ENCODE results near the gene AXIN1. TPM values are rescaled to one million over a fixed set of nuclear protein-coding genes. Genes with fewer than 3 reads are reported as not detected.

AXIN1 gene
- total RNA-seq, 1 donor from 2014 or later, result 19.6 TPM

DNA sequence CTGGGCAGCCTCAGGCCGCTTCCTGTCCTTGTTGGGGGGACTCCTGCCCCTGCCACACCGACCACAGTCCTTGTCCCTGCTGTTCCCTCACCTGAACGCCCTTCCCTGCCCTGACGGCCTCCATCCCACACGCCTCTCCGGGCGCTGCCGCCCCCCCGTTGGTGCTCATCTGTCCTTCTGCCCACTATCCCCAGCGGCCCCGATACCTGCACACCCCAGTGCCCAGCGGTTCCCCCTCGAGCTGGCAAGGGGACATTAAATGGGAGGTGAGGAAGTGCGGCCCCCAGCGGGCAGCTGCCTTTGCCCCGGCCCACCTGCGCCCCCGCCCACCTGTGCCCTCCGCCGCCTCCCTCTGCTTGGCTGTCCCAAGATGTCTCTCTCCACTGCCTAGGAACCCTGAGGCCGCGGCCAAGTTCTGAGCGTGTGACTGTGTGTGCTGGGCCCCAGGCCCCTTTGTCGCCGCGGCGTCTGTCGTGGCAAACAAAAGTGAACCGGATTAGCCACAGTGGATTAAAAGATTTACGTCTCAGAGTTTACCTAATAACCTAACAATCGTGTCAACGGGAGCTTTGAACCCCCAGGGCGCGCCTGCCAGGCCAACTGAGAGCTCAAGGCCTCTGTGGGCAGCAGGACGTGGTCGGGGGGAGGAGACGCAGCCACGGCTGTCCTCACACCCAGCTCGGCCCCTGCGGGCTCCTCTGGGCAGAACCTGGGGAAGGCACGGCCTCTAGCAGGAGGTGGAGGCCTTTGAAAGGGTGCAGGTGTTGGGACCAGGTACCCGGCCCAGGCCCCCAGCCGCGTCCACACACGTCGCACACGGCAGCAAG, 7.6 kb upstream of the AXIN1 start:
- H4K20me1 ChIP-seq (ENCODE audit: low read depth), result peaks cover 4% of the 10 kb centered on the region
- peak; percentile 78 for DNase-seq (ENCODE audit: low spot score)
- no peaks in the 10 kb centered on the region for H3K9me3 ChIP-seq (ENCODE audit: low read depth)
- TF ChIP-seq EZH2 (IDR thresholded peaks at IDR 0.05), result no peak
- TF ChIP-seq, protein P1, sequence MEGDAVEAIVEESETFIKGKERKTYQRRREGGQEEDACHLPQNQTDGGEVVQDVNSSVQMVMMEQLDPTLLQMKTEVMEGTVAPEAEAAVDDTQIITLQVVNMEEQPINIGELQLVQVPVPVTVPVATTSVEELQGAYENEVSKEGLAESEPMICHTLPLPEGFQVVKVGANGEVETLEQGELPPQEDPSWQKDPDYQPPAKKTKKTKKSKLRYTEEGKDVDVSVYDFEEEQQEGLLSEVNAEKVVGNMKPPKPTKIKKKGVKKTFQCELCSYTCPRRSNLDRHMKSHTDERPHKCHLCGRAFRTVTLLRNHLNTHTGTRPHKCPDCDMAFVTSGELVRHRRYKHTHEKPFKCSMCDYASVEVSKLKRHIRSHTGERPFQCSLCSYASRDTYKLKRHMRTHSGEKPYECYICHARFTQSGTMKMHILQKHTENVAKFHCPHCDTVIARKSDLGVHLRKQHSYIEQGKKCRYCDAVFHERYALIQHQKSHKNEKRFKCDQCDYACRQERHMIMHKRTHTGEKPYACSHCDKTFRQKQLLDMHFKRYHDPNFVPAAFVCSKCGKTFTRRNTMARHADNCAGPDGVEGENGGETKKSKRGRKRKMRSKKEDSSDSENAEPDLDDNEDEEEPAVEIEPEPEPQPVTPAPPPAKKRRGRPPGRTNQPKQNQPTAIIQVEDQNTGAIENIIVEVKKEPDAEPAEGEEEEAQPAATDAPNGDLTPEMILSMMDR (IDR thresholded peaks at IDR 0.05), result no peak
- TF ChIP-seq EZH2phosphoT487 (IDR thresholded peaks at IDR 0.05), result no peak
- no peak overlapping the region for H3K4me2 ChIP-seq
- peaks cover 26% of the 10 kb centered on the region for H3K4me1 Mint-ChIP-seq
- H3K4me1 ChIP-seq, result no peaks in the 10 kb centered on the region
- H2AFZ ChIP-seq (replicated peaks), result no peak overlapping the region
- no peak overlapping the region for H3K4me3 ChIP-seq
- H3K79me2 ChIP-seq (ENCODE audit: low read depth), result no peaks in the 10 kb centered on the region
- H3K36me3 Mint-ChIP-seq, result no peaks in the 10 kb centered on the region
- H3K9ac ChIP-seq, result no peak overlapping the region
- no peak overlapping the region for H3K4me3 Mint-ChIP-seq
- no peaks in the 10 kb centered on the region for H3F3A ChIP-seq (ENCODE audit: low read depth)
- H3K9me3 Mint-ChIP-seq, result no peaks in the 10 kb centered on the region
- H3K27me3 Mint-ChIP-seq (ENCODE audit: insufficient read depth, low read depth), result peaks cover 5% of the 10 kb centered on the region
- H3K27me3 ChIP-seq, result no peaks in the 10 kb centered on the region
- peak overlapping the region; percentile 53 for H3K27ac Mint-ChIP-seq
- no peak overlapping the region for H3K27ac ChIP-seq
- H3K36me3 ChIP-seq, result no peaks in the 10 kb centered on the region

DNA sequence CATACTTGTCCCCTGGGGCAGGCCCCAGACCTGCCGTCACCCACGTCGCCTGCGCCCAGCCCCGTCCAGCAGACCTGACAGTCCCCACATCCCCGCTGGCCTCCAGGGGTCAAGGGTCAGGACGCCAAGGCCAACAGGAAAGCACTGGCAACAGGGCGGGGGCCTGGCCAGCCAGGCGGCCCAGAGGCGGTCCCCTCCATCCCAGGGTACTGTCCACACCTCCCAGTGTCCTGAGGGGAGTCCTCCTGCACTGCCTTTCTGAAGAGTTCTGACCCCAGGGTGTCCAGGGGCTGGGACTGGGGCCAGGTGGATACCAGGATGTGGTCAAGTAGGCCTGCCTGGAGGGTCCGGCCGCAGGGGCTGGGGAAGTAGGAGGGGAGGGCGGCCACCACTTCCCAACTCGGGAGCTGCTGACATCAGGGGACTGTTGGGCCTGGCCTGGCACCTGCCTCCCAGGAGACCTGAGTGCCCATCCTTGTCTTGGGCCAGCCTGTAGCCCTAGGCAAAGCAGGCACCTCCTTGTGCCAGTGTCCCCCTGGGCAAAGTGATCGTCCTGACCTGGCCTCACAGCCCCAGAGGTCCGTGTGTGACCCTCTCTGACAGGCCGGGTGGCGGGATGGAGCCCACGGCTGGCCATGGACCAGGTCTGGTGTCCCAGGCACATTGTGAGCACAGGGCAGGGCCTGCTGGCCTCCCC, 6.7 kb upstream of the AXIN1 start:
- no peak for TF ChIP-seq EZH2 (IDR thresholded peaks at IDR 0.05)
- no peak for TF ChIP-seq EZH2phosphoT487 (IDR thresholded peaks at IDR 0.05)
- TF ChIP-seq, protein P1 (IDR thresholded peaks at IDR 0.05), result no peak
- H2AFZ ChIP-seq (replicated peaks), result no peak overlapping the region
- H3K9ac ChIP-seq, result no peak overlapping the region
- H3K79me2 ChIP-seq (ENCODE audit: low read depth), result no peaks in the 10 kb centered on the region
- H3K27ac ChIP-seq, result no peak overlapping the region
- no peak overlapping the region for H3K4me3 Mint-ChIP-seq
- no peak overlapping the region for H3K4me3 ChIP-seq
- no peak overlapping the region for H3K4me2 ChIP-seq
- peaks cover 8% of the 10 kb centered on the region for H3K27me3 Mint-ChIP-seq (ENCODE audit: insufficient read depth, low read depth)
- H3K27me3 ChIP-seq, result no peaks in the 10 kb centered on the region
- H3K36me3 ChIP-seq, result no peaks in the 10 kb centered on the region
- no peaks in the 10 kb centered on the region for H3K9me3 ChIP-seq (ENCODE audit: low read depth)
- no peaks in the 10 kb centered on the region for H3K36me3 Mint-ChIP-seq
- H3K27ac Mint-ChIP-seq, result no peak overlapping the region
- H4K20me1 ChIP-seq (ENCODE audit: low read depth), result peaks cover 4% of the 10 kb centered on the region
- no peaks in the 10 kb centered on the region for H3K4me1 ChIP-seq
- peaks cover 27% of the 10 kb centered on the region for H3K4me1 Mint-ChIP-seq
- DNase-seq (ENCODE audit: low spot score), result no peak
- no peaks in the 10 kb centered on the region for H3F3A ChIP-seq (ENCODE audit: low read depth)
- H3K9me3 Mint-ChIP-seq, result no peaks in the 10 kb centered on the region

DNA sequence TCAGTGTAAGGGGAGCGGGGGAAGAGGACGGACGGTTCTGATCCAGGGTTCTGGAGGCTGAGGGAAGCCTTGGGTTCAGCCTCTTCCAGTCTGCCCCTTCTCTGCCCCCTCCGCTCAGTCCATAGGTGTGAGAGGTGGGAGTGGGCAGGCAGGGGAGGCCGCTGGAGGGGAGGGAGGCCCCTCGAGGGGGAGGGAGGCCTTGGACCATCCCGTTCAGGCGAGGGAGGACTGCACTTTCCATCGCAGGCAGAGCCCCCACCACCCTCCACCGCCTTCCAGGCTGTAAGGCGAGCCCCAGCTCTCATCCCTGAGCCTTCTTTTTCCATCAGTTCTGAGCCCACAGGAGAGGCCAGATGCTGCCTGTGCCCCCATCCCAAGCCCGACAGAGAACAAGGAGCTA, 4.2 kb upstream of the AXIN1 start:
- no peak for DNase-seq (ENCODE audit: low spot score)
- H3K4me3 Mint-ChIP-seq, result no peak overlapping the region
- Histone ChIP-seq H3F3A (ENCODE audit: low read depth) (no peaks in the 10 kb centered on the region), H4K20me1 (ENCODE audit: low read depth) (peaks cover 4% of the 10 kb centered on the region), H3K27ac (no peak overlapping the region), H3K9me3 (ENCODE audit: low read depth) (no peaks in the 10 kb centered on the region), H3K4me1 (peaks cover 3% of the 10 kb centered on the region), H3K27me3 (no peaks in the 10 kb centered on the region), H3K4me3 (no peak overlapping the region), H2AFZ (replicated peaks) (no peak overlapping the region), H3K4me2 (no peak overlapping the region), H3K9ac (no peak overlapping the region), H3K79me2 (ENCODE audit: low read depth) (peaks cover 3% of the 10 kb centered on the region), H3K36me3 (no peaks in the 10 kb centered on the region)
- H3K36me3 Mint-ChIP-seq, result no peaks in the 10 kb centered on the region
- peaks cover 3% of the 10 kb centered on the region for H3K27me3 Mint-ChIP-seq (ENCODE audit: insufficient read depth, low read depth)
- H3K9me3 Mint-ChIP-seq, result no peaks in the 10 kb centered on the region
- peaks cover 17% of the 10 kb centered on the region for H3K4me1 Mint-ChIP-seq
- TF ChIP-seq EZH2phosphoT487 (IDR thresholded peaks at IDR 0.05) (no peak), EZH2 (IDR thresholded peaks at IDR 0.05) (no peak)
- TF ChIP-seq, protein P1 (IDR thresholded peaks at IDR 0.05), result no peak
- H3K27ac Mint-ChIP-seq, result no peak overlapping the region

All from neural progenitor cell (in vitro differentiated cells).